ENCODE data around the gene ANKRD55.

DNA sequence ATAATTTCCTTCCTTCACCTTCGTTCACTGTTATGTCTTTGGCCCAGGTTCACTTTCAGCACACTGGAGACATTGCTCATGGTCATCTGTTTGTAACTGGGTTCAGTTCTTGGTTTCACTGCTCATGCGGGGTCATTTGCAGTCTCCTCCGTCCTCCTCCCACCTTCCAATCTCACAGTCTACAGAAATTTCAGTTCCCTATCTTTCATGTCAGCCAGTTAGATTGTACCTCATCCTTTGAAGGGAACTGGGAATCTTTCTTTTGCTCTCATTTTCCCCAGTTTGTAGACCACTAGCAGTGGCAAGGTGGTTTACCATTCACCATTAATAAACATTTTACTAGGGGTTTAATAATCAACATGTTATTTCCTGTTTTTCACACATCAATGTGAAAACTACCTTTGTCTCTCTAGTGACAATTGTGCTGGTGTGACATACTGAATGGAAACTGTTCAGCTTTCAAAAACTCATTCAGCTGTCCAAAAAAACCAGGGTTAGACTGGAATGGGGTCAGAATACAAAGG lies 137.5 kb downstream of the ANKRD55 start:
- TF ChIP-seq, protein P1, sequence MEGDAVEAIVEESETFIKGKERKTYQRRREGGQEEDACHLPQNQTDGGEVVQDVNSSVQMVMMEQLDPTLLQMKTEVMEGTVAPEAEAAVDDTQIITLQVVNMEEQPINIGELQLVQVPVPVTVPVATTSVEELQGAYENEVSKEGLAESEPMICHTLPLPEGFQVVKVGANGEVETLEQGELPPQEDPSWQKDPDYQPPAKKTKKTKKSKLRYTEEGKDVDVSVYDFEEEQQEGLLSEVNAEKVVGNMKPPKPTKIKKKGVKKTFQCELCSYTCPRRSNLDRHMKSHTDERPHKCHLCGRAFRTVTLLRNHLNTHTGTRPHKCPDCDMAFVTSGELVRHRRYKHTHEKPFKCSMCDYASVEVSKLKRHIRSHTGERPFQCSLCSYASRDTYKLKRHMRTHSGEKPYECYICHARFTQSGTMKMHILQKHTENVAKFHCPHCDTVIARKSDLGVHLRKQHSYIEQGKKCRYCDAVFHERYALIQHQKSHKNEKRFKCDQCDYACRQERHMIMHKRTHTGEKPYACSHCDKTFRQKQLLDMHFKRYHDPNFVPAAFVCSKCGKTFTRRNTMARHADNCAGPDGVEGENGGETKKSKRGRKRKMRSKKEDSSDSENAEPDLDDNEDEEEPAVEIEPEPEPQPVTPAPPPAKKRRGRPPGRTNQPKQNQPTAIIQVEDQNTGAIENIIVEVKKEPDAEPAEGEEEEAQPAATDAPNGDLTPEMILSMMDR (IDR thresholded peaks at IDR 0.05): no peak
- no peak for TF ChIP-seq EZH2 (IDR thresholded peaks at IDR 0.05; ENCODE audit: borderline replicate concordance, insufficient read depth, low read depth, low read length, poor library complexity, severe bottlenecking)

Measured in B cell (primary cell).